SK-N-SH (cell line): ENCODE results near the gene LACTBL1. TPM values are rescaled to one million over a fixed set of nuclear protein-coding genes. Genes with fewer than 3 reads are reported as not detected.

Experiments
- CTCF ChIA-PET: fragments of 300-600, 350-600 bp; formaldehyde crosslinking; extraction: SDS; loops from one replicate; lab custom pipeline; 2021; lab: Yijun Ruan, JAX
- POLR2A ChIA-PET: fragments of 350-600 bp; sonication (Branson Sonifier 250); formaldehyde crosslinking; extraction: SDS; loops from one replicate; lab custom pipeline; 2020; ENCODE audit warnings: antibody characterized with exemption, inconsistent platforms; lab: Yijun Ruan, JAX
- DNase-seq: peaks from one replicate; pipeline ENCODE4 v3.0.0; 2012
- H2AFZ ChIP-seq: fragments of 200-600 bp; sonication (generic); 2 replicates; pipeline ENCODE4 v1.8.1; 2016; ENCODE audit warnings: antibody characterized with exemption, mild to moderate bottlenecking, low read depth
- H3F3A ChIP-seq: fragments of 200-600 bp; sonication (generic); replicated peaks from 2 replicates; pipeline ENCODE3; 2016; ENCODE audit warnings: antibody characterized with exemption, mild to moderate bottlenecking; ENCODE audit not compliant: insufficient read depth
- H3K27ac ChIP-seq, 2 experiments: fragments of 200-500 bp in 1 of 2; fragments of 200-600 bp in 1 of 2; sonication (Bioruptor generic) in 1 of 2; sonication (generic), shearing (Covaris generic) in 1 of 2; 2 replicates each; pipeline versions ENCODE4 v1.5.1 to v1.6.1; 2014 to 2016; ENCODE audit warnings: low read depth in 2 of 2, inconsistent platforms in 1 of 2, low read length in 1 of 2, mild to moderate bottlenecking in 1 of 2, mixed read lengths in 1 of 2
- H3K27me3 ChIP-seq: fragments of 200-600 bp; sonication (generic), shearing (Covaris generic); 2 replicates; pipeline ENCODE4 v1.6.1; 2016; ENCODE audit warnings: mixed run types; ENCODE audit not compliant: insufficient read depth
- H3K36me3 ChIP-seq, 2 experiments: fragments of 200-500 bp in 1 of 2; fragments of 200-600 bp in 1 of 2; sonication (Bioruptor generic) in 1 of 2; sonication (generic) in 1 of 2; replicated peaks in 1 of 2; 2 replicates each; pipeline versions ENCODE3 to v1.5.1; 2014 to 2016; ENCODE audit warnings: low read length in 1 of 2, mild to moderate bottlenecking in 1 of 2; ENCODE audit not compliant: insufficient read depth in 2 of 2, control insufficient read depth in 1 of 2
- H3K4me1 ChIP-seq, 2 experiments: fragments of 200-500 bp in 1 of 2; fragments of 200-600 bp in 1 of 2; sonication (Bioruptor generic) in 1 of 2; sonication (generic), shearing (Covaris generic) in 1 of 2; 2 replicates each; pipeline versions ENCODE4 v1.5.1 to v1.6.1; 2014 to 2016; ENCODE audit warnings: low read depth in 1 of 2, low read length in 1 of 2, mixed run types in 1 of 2; ENCODE audit not compliant: insufficient read depth in 2 of 2, control insufficient read depth in 1 of 2
- H3K4me2 ChIP-seq: fragments of 200-600 bp; sonication (generic), shearing (Covaris generic); 2 replicates; pipeline ENCODE4 v1.6.1; 2017; ENCODE audit warnings: mixed run types
- H3K4me3 ChIP-seq, 2 experiments: fragments of 200-500 bp in 1 of 2; fragments of 200-600 bp in 1 of 2; sonication (Bioruptor generic) in 1 of 2; sonication (generic), shearing (Covaris generic) in 1 of 2; 2 replicates each; pipeline versions ENCODE4 v1.5.1 to v1.8.1; 2014 to 2016; ENCODE audit warnings: low read depth in 2 of 2, inconsistent platforms in 1 of 2, low read length in 1 of 2, mild to moderate bottlenecking in 1 of 2, mixed read lengths in 1 of 2, moderate library complexity in 1 of 2
- H3K79me2 ChIP-seq: fragments of 200-600 bp; sonication (generic); 2 replicates; pipeline ENCODE4 v1.8.1; 2017; ENCODE audit warnings: mild to moderate bottlenecking; ENCODE audit not compliant: insufficient read depth
- H3K9ac ChIP-seq: fragments of 200-600 bp; sonication (generic); 2 replicates; pipeline ENCODE4 v1.6.1; 2017; ENCODE audit warnings: mixed run types
- H3K9me2 ChIP-seq: fragments of 200-600 bp; sonication (generic); 2 replicates; pipeline ENCODE4 v1.6.1; 2017; ENCODE audit warnings: mixed run types
- H3K9me3 ChIP-seq: fragments of 200-600 bp; sonication (generic); 2 replicates; pipeline ENCODE4 v1.6.1; 2017; ENCODE audit warnings: mixed run types, mild to moderate bottlenecking, moderate library complexity
- H4K20me1 ChIP-seq: fragments of 200-600 bp; sonication (generic); 2 replicates; pipeline ENCODE4 v1.6.1; 2017; ENCODE audit warnings: mild to moderate bottlenecking, mixed run types; ENCODE audit not compliant: insufficient read depth
- CHD2 ChIP-seq: fragments of 150-350 bp; IDR thresholded peaks from 2 replicates; pipeline ENCODE4 v1.6.1; 2018; ENCODE audit warnings: low read length; ENCODE audit not compliant: partially characterized antibody
- ELF1 ChIP-seq: IDR thresholded peaks from 2 replicates; pipeline ENCODE4 v1.4.0; 2012
- FOSL2 ChIP-seq: IDR thresholded peaks from 2 replicates; pipeline ENCODE4 v1.4.0; 2012; ENCODE audit warnings: low read depth, mild to moderate bottlenecking, moderate library complexity, borderline replicate concordance
- GABPA ChIP-seq: IDR thresholded peaks from 2 replicates; pipeline ENCODE4 v1.4.0; 2012; ENCODE audit warnings: low read depth, mild to moderate bottlenecking
- IRF3 ChIP-seq: fragments of 150-350 bp; IDR thresholded peaks from 2 replicates; pipeline ENCODE4 v1.6.1; 2016; ENCODE audit warnings: mild to moderate bottlenecking, low read depth, low read length
- JUND ChIP-seq: IDR thresholded peaks from 2 replicates; pipeline ENCODE4 v1.4.0; 2012
- MEF2A ChIP-seq: IDR thresholded peaks from 2 replicates; pipeline ENCODE4 v1.4.0; 2012; ENCODE audit warnings: low read depth, borderline replicate concordance
- NFIC ChIP-seq: IDR thresholded peaks from 2 replicates; pipeline ENCODE4 v1.4.0; 2012; ENCODE audit warnings: borderline replicate concordance
- PBX3 ChIP-seq: IDR thresholded peaks from 2 replicates; pipeline ENCODE4; 2012
- RAD21 ChIP-seq: IDR thresholded peaks from 2 replicates; pipeline ENCODE4 v1.6.1; 2012; ENCODE audit warnings: mild to moderate bottlenecking, low read length
- REST ChIP-seq: IDR thresholded peaks from 2 replicates; pipeline ENCODE4 v1.6.1; 2012; ENCODE audit warnings: mild to moderate bottlenecking, low read depth, low read length, moderate library complexity
- SMC3 ChIP-seq: IDR thresholded peaks from 2 replicates; pipeline ENCODE4 v1.6.1; 2012; ENCODE audit warnings: low read depth, low read length, improper control_type of control experiment
- TAF1 ChIP-seq: IDR thresholded peaks from 2 replicates; pipeline ENCODE4 v1.6.1; 2012; ENCODE audit warnings: low read depth, mild to moderate bottlenecking, low read length, moderate library complexity, borderline replicate concordance
- TCF12 ChIP-seq: IDR thresholded peaks from 2 replicates; pipeline ENCODE4 v1.4.0; 2012
- TEAD4 ChIP-seq: IDR thresholded peaks from 2 replicates; pipeline ENCODE4 v1.4.0; 2012; ENCODE audit warnings: mild to moderate bottlenecking, borderline replicate concordance; ENCODE audit not compliant: insufficient read depth
- USF1 ChIP-seq: IDR thresholded peaks from 2 replicates; pipeline ENCODE4 v1.4.0; 2012; ENCODE audit warnings: low read depth, borderline replicate concordance
- YY1 ChIP-seq: IDR thresholded peaks from 2 replicates; pipeline ENCODE4 v1.4.0; 2012; ENCODE audit warnings: low read depth, mild to moderate bottlenecking
- ZBTB33 ChIP-seq: IDR thresholded peaks from 2 replicates; pipeline ENCODE4 v1.4.0; 2012; ENCODE audit warnings: low read depth, borderline replicate concordance
- WGBS: methylation state at CpG from one replicate; pipeline ENCODE4 v1.1.6; 2017; ENCODE audit warnings: low lambda C conversion rate; 5-methylcytosine and 5-hydroxymethylcytosine counted together
- polyA plus RNA-seq, 3 experiments: library from polyadenylated mRNA; depleted of rRNA; stranded (reverse); fragments of >200 nt; gene quantifications; 2 replicates each; pipeline ENCODE4 v1.2.3, GENCODE V29; 2012

LACTBL1 gene
- polyA plus RNA-seq, 1 of the 3 experiments (the other 2 are of a cell fraction) = not detected

GRCh38 chr1:22913421-22914141 lies 59.1 kb downstream of the LACTBL1 start:
- Histone ChIP-seq H3K4me3 (no peak overlapping the region), H3K9me3 (no peaks in the 10 kb centered on the region), H4K20me1 (no peaks in the 10 kb centered on the region), H3K4me1 (no peaks in the 10 kb centered on the region), H3K27ac (no peak overlapping the region), H3K27me3 (no peaks in the 10 kb centered on the region), H3K79me2 (no peaks in the 10 kb centered on the region), H3K9me2 (no peaks in the 10 kb centered on the region), H3K4me2 (no peak overlapping the region), H3K9ac (no peak overlapping the region), H3K36me3 (peaks cover 0 to 10% of the 10 kb centered on the region in 2 experiments), H2AFZ (no peak overlapping the region), H3F3A (no peaks in the 10 kb centered on the region)
- no peak for DNase-seq
- no peak for TF ChIP-seq TCF12
- TF ChIP-seq IRF3 = no peak
- no peak for TF ChIP-seq FOSL2
- TF ChIP-seq RAD21 = no peak
- no peak for TF ChIP-seq YY1
- TF ChIP-seq GABPA = no peak
- no peak for TF ChIP-seq PBX3
- no peak for TF ChIP-seq SMC3
- no peak for TF ChIP-seq JUND
- no peak for TF ChIP-seq MEF2A
- TF ChIP-seq TEAD4 = no peak
- TF ChIP-seq ZBTB33 = no peak
- TF ChIP-seq TAF1 = no peak
- no peak for TF ChIP-seq ELF1
- TF ChIP-seq CHD2 = no peak
- TF ChIP-seq REST = no peak
- TF ChIP-seq NFIC = no peak
- TF ChIP-seq USF1 = no peak
- ChIA-PET CTCF (no interaction called here), POLR2A (no interaction called here)
- WGBS = 91% methylated on average over 21 of the region's 24 CpGs
